IMR-90 (cell line): ENCODE data around the gene RYR2. TPM values are rescaled to one million over a fixed set of nuclear protein-coding genes. Genes with fewer than 3 reads are reported as not detected.

Experiments used
- ATAC-seq: fragments of 200-7000 bp; cut with Tn5 transposase; 2 replicates; pipeline ENCODE4 v1.9.1; 2020; ENCODE audit warnings: low read depth, mild to moderate bottlenecking, moderate library complexity
- BruUV-seq: library from RNA; stranded (reverse); fragments of 400-500 nt; replicated peaks from 2 replicates; lab custom pipeline; 2021; lab: Mats Ljungman, UMichigan
- CTCF ChIA-PET: fragments of 300-600 bp; formaldehyde crosslinking; extraction: SDS; loops from one replicate; lab custom pipeline; 2021; ENCODE audit warnings: antibody characterized with exemption; lab: Yijun Ruan, JAX
- POLR2A ChIA-PET: fragments of 300-600 bp; sonication (Branson Sonifier 250); formaldehyde crosslinking; loops from one replicate; lab custom pipeline; 2022; ENCODE audit warnings: antibody characterized with exemption; ENCODE audit not compliant: unreplicated experiment; lab: Charles Lee
- DNase-seq: peaks from one replicate; pipeline ENCODE4 v3.0.0; 2013
- H2AFZ ChIP-seq: replicated peaks from 2 replicates; pipeline ENCODE3; 2013; ENCODE audit warnings: low read length, mild to moderate bottlenecking; ENCODE audit not compliant: poor library complexity
- H2AK5ac ChIP-seq: 2 replicates; pipeline ENCODE4 v1.6.1; 2013; ENCODE audit warnings: low read depth, low read length, inconsistent platforms
- H2AK9ac ChIP-seq: replicated peaks from 2 replicates; pipeline ENCODE3; 2013; ENCODE audit warnings: mild to moderate bottlenecking, low read depth, low read length, moderate library complexity; ENCODE audit not compliant: poor library complexity
- H2BK120ac ChIP-seq: 2 replicates; pipeline ENCODE4 v1.6.1; 2013; ENCODE audit warnings: low read depth, low read length, inconsistent platforms
- H2BK15ac ChIP-seq: 3 replicates; pipeline ENCODE4 v1.6.1; 2013; ENCODE audit warnings: low read depth, low read length, inconsistent platforms
- H2BK20ac ChIP-seq: 2 replicates; pipeline ENCODE4 v1.6.1; 2013; ENCODE audit warnings: low read depth, mild to moderate bottlenecking, inconsistent platforms, low read length, moderate library complexity
- H2BK5ac ChIP-seq: 2 replicates; pipeline ENCODE4 v1.6.1; 2013; ENCODE audit warnings: mild to moderate bottlenecking, low read depth, low read length, inconsistent platforms; ENCODE audit not compliant: poor library complexity, severe bottlenecking
- H3K14ac ChIP-seq: replicated peaks from 2 replicates; pipeline ENCODE4 v1.6.1; 2013; ENCODE audit warnings: low read depth, low read length, inconsistent platforms
- H3K18ac ChIP-seq: 2 replicates; pipeline ENCODE4 v1.6.1; 2013; ENCODE audit warnings: low read depth, low read length, control low read depth
- H3K23ac ChIP-seq: 2 replicates; pipeline ENCODE4 v1.6.1; 2013; ENCODE audit warnings: low read depth, low read length, inconsistent platforms
- H3K27ac ChIP-seq: 2 replicates; pipeline ENCODE4 v1.5.1; 2013; ENCODE audit warnings: mild to moderate bottlenecking, control low read depth, low read length; ENCODE audit not compliant: insufficient read depth
- H3K27me3 ChIP-seq: 2 replicates; pipeline ENCODE4 v1.6.1; 2013; ENCODE audit warnings: low read length; ENCODE audit not compliant: control insufficient read depth, insufficient read depth
- H3K36me3 ChIP-seq: 2 replicates; pipeline ENCODE4 v1.6.1; 2013; ENCODE audit warnings: low read length, mixed read lengths; ENCODE audit not compliant: control insufficient read depth, insufficient read depth
- H3K4ac ChIP-seq: 2 replicates; pipeline ENCODE4 v1.6.1; 2013; ENCODE audit warnings: low read depth, low read length, inconsistent platforms
- H3K4me1 ChIP-seq: 2 replicates; pipeline ENCODE4 v1.6.1; 2013; ENCODE audit warnings: low read length, mixed read lengths; ENCODE audit not compliant: control insufficient read depth, insufficient read depth
- H3K4me2 ChIP-seq: 2 replicates; pipeline ENCODE4 v1.6.1; 2013; ENCODE audit warnings: low read depth, mild to moderate bottlenecking, control low read depth, low read length, moderate library complexity
- H3K4me3 ChIP-seq: 2 replicates; pipeline ENCODE4 v1.5.1; 2013; ENCODE audit warnings: low read depth, mild to moderate bottlenecking, control low read depth, low read length, moderate library complexity; ENCODE audit not compliant: insufficient read depth
- H3K56ac ChIP-seq: 2 replicates; pipeline ENCODE4 v1.6.1; 2013; ENCODE audit warnings: low read length, inconsistent platforms; ENCODE audit not compliant: insufficient read depth; ENCODE audit errors: extremely low read depth
- H3K79me1 ChIP-seq, 2 experiments: 2 replicates each; pipeline ENCODE4 v1.6.1; 2013; ENCODE audit warnings: low read length in 2 of 2, inconsistent platforms in 1 of 2, low read depth in 1 of 2
- H3K9ac ChIP-seq: 2 replicates; pipeline ENCODE4 v1.6.1; 2013; ENCODE audit warnings: low read depth, low read length, control low read depth
- H3K9me1 ChIP-seq: 2 replicates; pipeline ENCODE4 v1.6.1; 2013; ENCODE audit warnings: low read length, inconsistent platforms; ENCODE audit not compliant: insufficient read depth
- H3K9me3 ChIP-seq: 2 replicates; pipeline ENCODE4 v1.6.1; 2013; ENCODE audit warnings: low read length; ENCODE audit not compliant: control insufficient read depth, insufficient read depth
- H4K20me1 ChIP-seq: 2 replicates; pipeline ENCODE4 v1.6.1; 2013; ENCODE audit warnings: low read length, inconsistent platforms; ENCODE audit not compliant: insufficient read depth
- H4K5ac ChIP-seq: 2 replicates; pipeline ENCODE4 v1.6.1; 2013; ENCODE audit warnings: mild to moderate bottlenecking, low read depth, low read length, control low read depth
- H4K8ac ChIP-seq, 2 experiments: 2 replicates each; pipeline ENCODE4 v1.6.1; 2013; ENCODE audit warnings: low read depth in 2 of 2, low read length in 2 of 2, control low read depth in 1 of 2, inconsistent platforms in 1 of 2
- H4K91ac ChIP-seq: 2 replicates; pipeline ENCODE4 v1.6.1; 2013; ENCODE audit warnings: low read depth, low read length, inconsistent platforms; ENCODE audit not compliant: insufficient read depth
- CEBPB ChIP-seq: IDR thresholded peaks from 2 replicates; pipeline ENCODE4 v1.6.1; 2012; ENCODE audit warnings: low read depth, low read length, improper control_type of control experiment
- CHD1 ChIP-seq: IDR thresholded peaks from 2 replicates; pipeline ENCODE4 v1.6.1; 2012; ENCODE audit warnings: low read depth, low read length, improper control_type of control experiment
- MAZ ChIP-seq: IDR thresholded peaks from 2 replicates; pipeline ENCODE4 v1.6.1; 2012; ENCODE audit warnings: low read depth, mild to moderate bottlenecking, low read length, improper control_type of control experiment, moderate library complexity, borderline replicate concordance
- NFE2L2 ChIP-seq: fragments of 150-350 bp; IDR thresholded peaks from 2 replicates; pipeline ENCODE4 v1.6.1; 2016; ENCODE audit warnings: low read depth, mild to moderate bottlenecking, low read length
- RFX5 ChIP-seq: IDR thresholded peaks from 2 replicates; pipeline ENCODE4 v1.8.0; 2012; ENCODE audit warnings: low read depth, mild to moderate bottlenecking, low read length, moderate library complexity
- WGBS, 2 experiments: methylation state at CpG; one replicate each; pipeline versions ENCODE4 v1.1.5 to v1.1.7; 2013; ENCODE audit warnings: missing lambda C conversion rate in 2 of 2; ENCODE audit not compliant: insufficient read length in 1 of 2; ENCODE audit errors: extremely low coverage in 2 of 2; 5-methylcytosine and 5-hydroxymethylcytosine counted together
- dilution Hi-C: fragments of 300-500 bp; cut with HindIII; formaldehyde crosslinking; loops from one replicate; pipeline ENCODE4 v1.14.3; 2018; ENCODE audit warnings: low sequenced_read_pairs; ENCODE audit not compliant: unreplicated experiment
- in situ Hi-C: fragments of 300-500 bp; cut with MboI; formaldehyde crosslinking; loops from 3 replicates; pipeline ENCODE4 v1.14.3; 2019; ENCODE audit warnings: low sequenced_read_pairs, inconsistent platforms, mixed read lengths
- intact Hi-C: fragments of 100-400 bp; cut with micrococcal nuclease; formaldehyde crosslinking; loops from 2 replicates; pipeline ENCODE4 v1.10.0; 2022
- polyA plus RNA-seq, 3 experiments: library from polyadenylated mRNA; depleted of rRNA; stranded (reverse); fragments of >200 nt; gene quantifications; 2 replicates each; pipeline ENCODE4 v1.2.3, GENCODE V29; 2012; ENCODE audit warnings: low replicate concordance in 1 of 3
- total RNA-seq: library from RNA; depleted of rRNA; stranded (reverse); fragments of >200 nt; gene quantifications from 2 replicates; pipeline ENCODE4 v1.2.3, GENCODE V29; 2012
- TF ChIP-seq, protein P1 (sequence below): fragments of 150-350 bp; IDR thresholded peaks from 2 replicates; pipeline ENCODE4 v1.6.1; 2016; ENCODE audit warnings: low read depth, mild to moderate bottlenecking, low read length, moderate library complexity, borderline replicate concordance
- TF ChIP-seq, protein P2 (sequence below): conservative IDR thresholded peaks from 2 replicates; pipeline ENCODE4 v1.5.1; 2012; ENCODE audit warnings: mild to moderate bottlenecking, low read depth, low read length, improper control_type of control experiment
- TF ChIP-seq, protein P3 (sequence below): fragments of 150-350 bp; IDR thresholded peaks from 2 replicates; pipeline ENCODE4 v1.6.1; 2017; ENCODE audit warnings: mild to moderate bottlenecking, antibody characterized with exemption, low read length, low read depth

Gene RYR2
- total and polyA plus RNA-seq, 2 of the 4 experiments (the other 2 are of a cell fraction) = not detected

DNA sequence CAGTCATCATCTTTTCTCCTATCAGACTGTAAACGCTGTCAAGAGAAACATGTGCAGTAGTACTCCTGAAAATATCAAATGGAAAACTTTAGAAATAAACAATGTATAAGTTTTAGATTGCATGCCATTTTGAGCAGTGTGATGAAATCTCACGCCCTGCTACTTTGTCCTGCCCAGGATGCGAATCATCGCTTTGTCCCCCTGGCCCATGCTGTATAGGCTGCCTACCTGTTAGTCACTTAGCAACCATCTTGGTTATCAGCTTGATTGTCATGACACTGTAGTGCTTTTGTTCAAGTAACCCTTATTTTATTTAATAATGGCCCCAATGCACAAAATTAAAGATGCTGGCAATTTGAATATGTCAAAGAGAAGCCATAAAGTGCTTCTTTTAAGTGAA lies 485.8 kb downstream of the RYR2 start:
- Histone ChIP-seq H4K8ac (no peak overlapping the region), H3K9me1 (no peaks in the 10 kb centered on the region), H4K20me1 (no peaks in the 10 kb centered on the region), H3K27ac (no peak overlapping the region), H3K79me1 (no peaks in the 10 kb centered on the region), H2BK120ac (no peak overlapping the region), H3K4me1 (no peaks in the 10 kb centered on the region), H2BK20ac (no peak overlapping the region), H2BK15ac (no peak overlapping the region), H3K56ac (no peak overlapping the region), H2BK5ac (no peak overlapping the region), H4K5ac (no peak overlapping the region), H3K4me2 (no peak overlapping the region), H3K14ac (no peak overlapping the region), H2AK9ac (no peak overlapping the region), H3K23ac (no peak overlapping the region), H3K18ac (no peak overlapping the region), H2AFZ (no peak overlapping the region), H3K9ac (no peak overlapping the region), H3K36me3 (no peaks in the 10 kb centered on the region), H3K27me3 (no peaks in the 10 kb centered on the region), H2AK5ac (no peak overlapping the region), H4K91ac (no peak overlapping the region), H3K4me3 (no peak overlapping the region), H3K4ac (no peak overlapping the region), H3K9me3 (peaks cover 3% of the 10 kb centered on the region; the same call in 1 of the 2 replicates)
- intact Hi-C loops = no loop called here
- in situ Hi-C loops = no loop called here
- dilution Hi-C loops = no loop called here
- DNase-seq (no peak), ATAC-seq (no peak)
- CTCF ChIA-PET = no interaction called here
- no TSS peak for BruUV-seq
- TF ChIP-seq, protein P1, sequence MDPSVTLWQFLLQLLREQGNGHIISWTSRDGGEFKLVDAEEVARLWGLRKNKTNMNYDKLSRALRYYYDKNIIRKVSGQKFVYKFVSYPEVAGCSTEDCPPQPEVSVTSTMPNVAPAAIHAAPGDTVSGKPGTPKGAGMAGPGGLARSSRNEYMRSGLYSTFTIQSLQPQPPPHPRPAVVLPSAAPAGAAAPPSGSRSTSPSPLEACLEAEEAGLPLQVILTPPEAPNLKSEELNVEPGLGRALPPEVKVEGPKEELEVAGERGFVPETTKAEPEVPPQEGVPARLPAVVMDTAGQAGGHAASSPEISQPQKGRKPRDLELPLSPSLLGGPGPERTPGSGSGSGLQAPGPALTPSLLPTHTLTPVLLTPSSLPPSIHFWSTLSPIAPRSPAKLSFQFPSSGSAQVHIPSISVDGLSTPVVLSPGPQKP = no peak
- TF ChIP-seq RFX5 = no peak
- no peak for TF ChIP-seq NFE2L2
- TF ChIP-seq CHD1 = no peak
- no peak for TF ChIP-seq MAZ
- TF ChIP-seq, protein P2, sequence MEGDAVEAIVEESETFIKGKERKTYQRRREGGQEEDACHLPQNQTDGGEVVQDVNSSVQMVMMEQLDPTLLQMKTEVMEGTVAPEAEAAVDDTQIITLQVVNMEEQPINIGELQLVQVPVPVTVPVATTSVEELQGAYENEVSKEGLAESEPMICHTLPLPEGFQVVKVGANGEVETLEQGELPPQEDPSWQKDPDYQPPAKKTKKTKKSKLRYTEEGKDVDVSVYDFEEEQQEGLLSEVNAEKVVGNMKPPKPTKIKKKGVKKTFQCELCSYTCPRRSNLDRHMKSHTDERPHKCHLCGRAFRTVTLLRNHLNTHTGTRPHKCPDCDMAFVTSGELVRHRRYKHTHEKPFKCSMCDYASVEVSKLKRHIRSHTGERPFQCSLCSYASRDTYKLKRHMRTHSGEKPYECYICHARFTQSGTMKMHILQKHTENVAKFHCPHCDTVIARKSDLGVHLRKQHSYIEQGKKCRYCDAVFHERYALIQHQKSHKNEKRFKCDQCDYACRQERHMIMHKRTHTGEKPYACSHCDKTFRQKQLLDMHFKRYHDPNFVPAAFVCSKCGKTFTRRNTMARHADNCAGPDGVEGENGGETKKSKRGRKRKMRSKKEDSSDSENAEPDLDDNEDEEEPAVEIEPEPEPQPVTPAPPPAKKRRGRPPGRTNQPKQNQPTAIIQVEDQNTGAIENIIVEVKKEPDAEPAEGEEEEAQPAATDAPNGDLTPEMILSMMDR = no peak
- TF ChIP-seq, protein P3, sequence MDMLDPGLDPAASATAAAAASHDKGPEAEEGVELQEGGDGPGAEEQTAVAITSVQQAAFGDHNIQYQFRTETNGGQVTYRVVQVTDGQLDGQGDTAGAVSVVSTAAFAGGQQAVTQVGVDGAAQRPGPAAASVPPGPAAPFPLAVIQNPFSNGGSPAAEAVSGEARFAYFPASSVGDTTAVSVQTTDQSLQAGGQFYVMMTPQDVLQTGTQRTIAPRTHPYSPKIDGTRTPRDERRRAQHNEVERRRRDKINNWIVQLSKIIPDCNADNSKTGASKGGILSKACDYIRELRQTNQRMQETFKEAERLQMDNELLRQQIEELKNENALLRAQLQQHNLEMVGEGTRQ = no peak
- no peak for TF ChIP-seq CEBPB
- POLR2A ChIA-PET = no interaction called here
- WGBS, 2 experiments = no CpG with 5 or more reads among the region's 4 CpGs
